Trophoblast cell (in vitro differentiated cells and primary cell): Measurements from ENCODE around the gene UBXN2A.

Experiments
- DNase-seq, 2 donors: peaks; one replicate each; pipeline ENCODE4 v3.0.0-alpha.2; 2016
- H2AFZ ChIP-seq: 2 replicates; pipeline ENCODE4 v1.6.1; 2013; ENCODE audit warnings: low read length, moderate library complexity, mild to moderate bottlenecking; ENCODE audit not compliant: insufficient read depth, poor library complexity
- H2AK5ac ChIP-seq: 2 replicates; pipeline ENCODE4 v1.6.1; 2013; ENCODE audit warnings: mild to moderate bottlenecking, low read length
- H2BK120ac ChIP-seq: 2 replicates; pipeline ENCODE4 v1.6.1; 2013; ENCODE audit warnings: low read length, mild to moderate bottlenecking, moderate library complexity; ENCODE audit not compliant: insufficient read depth, poor library complexity
- H2BK12ac ChIP-seq: 2 replicates; pipeline ENCODE4 v1.6.1; 2013; ENCODE audit warnings: mild to moderate bottlenecking, low read length, moderate library complexity
- H2BK5ac ChIP-seq: 2 replicates; pipeline ENCODE4 v1.6.1; 2013; ENCODE audit warnings: low read length, low read depth, moderate library complexity, mild to moderate bottlenecking; ENCODE audit not compliant: poor library complexity
- H3K14ac ChIP-seq: 2 replicates; pipeline ENCODE4 v1.6.1; 2013; ENCODE audit warnings: mild to moderate bottlenecking, low read length
- H3K18ac ChIP-seq: 2 replicates; pipeline ENCODE4 v1.6.1; 2013; ENCODE audit warnings: mild to moderate bottlenecking, low read length
- H3K23ac ChIP-seq: 2 replicates; pipeline ENCODE4 v1.6.1; 2013; ENCODE audit warnings: low read length
- H3K27ac ChIP-seq: 2 replicates; pipeline ENCODE4 v1.5.1; 2013; ENCODE audit warnings: low read depth, mild to moderate bottlenecking, inconsistent platforms, low read length, moderate library complexity
- H3K27me3 ChIP-seq: 2 replicates; pipeline ENCODE4 v1.6.1; 2013; ENCODE audit warnings: inconsistent platforms, mild to moderate bottlenecking, low read length, moderate library complexity; ENCODE audit not compliant: insufficient read depth
- H3K36me3 ChIP-seq, 2 experiments: 1 replicate in 1 of 2; 2 replicates in 1 of 2; pipeline ENCODE4 v1.6.1; 2013; ENCODE audit warnings: low read length in 2 of 2, mild to moderate bottlenecking in 2 of 2, moderate library complexity in 1 of 2; ENCODE audit not compliant: insufficient read depth in 2 of 2, control insufficient read depth in 1 of 2
- H3K4ac ChIP-seq: 2 replicates; pipeline ENCODE4 v1.6.1; 2013; ENCODE audit warnings: low read depth, mild to moderate bottlenecking, low read length, moderate library complexity
- H3K4me1 ChIP-seq, 2 experiments: 1 replicate in 1 of 2; 2 replicates in 1 of 2; pipeline ENCODE4 v1.6.1; 2013; ENCODE audit warnings: low read length in 2 of 2, mild to moderate bottlenecking in 2 of 2, moderate library complexity in 1 of 2; ENCODE audit not compliant: insufficient read depth in 2 of 2, control insufficient read depth in 1 of 2
- H3K4me2 ChIP-seq: 2 replicates; pipeline ENCODE4 v1.6.1; 2013; ENCODE audit warnings: inconsistent platforms, mild to moderate bottlenecking, low read length, moderate library complexity
- H3K4me3 ChIP-seq: 2 replicates; pipeline ENCODE4 v1.5.1; 2013; ENCODE audit warnings: mild to moderate bottlenecking, low read depth, low read length, inconsistent platforms
- H3K79me1 ChIP-seq: one replicate; pipeline ENCODE4 v1.6.1; 2013; ENCODE audit warnings: low read length
- H3K79me2 ChIP-seq: 2 replicates; pipeline ENCODE4 v1.6.1; 2013; ENCODE audit warnings: low read length, mild to moderate bottlenecking; ENCODE audit not compliant: control insufficient read depth, insufficient read depth, poor library complexity
- H3K9ac ChIP-seq: 2 replicates; pipeline ENCODE4 v1.6.1; 2013; ENCODE audit warnings: mild to moderate bottlenecking, low read length
- H3K9me3 ChIP-seq: 2 replicates; pipeline ENCODE4 v1.6.1; 2013; ENCODE audit warnings: low read depth, mild to moderate bottlenecking, control low read depth, inconsistent platforms, low read length; ENCODE audit not compliant: insufficient read depth
- H4K12ac ChIP-seq: 2 replicates; pipeline ENCODE4 v1.6.1; 2013; ENCODE audit warnings: low read depth, mild to moderate bottlenecking, low read length, moderate library complexity
- H4K8ac ChIP-seq: 2 replicates; pipeline ENCODE4 v1.6.1; 2013; ENCODE audit warnings: low read depth, mild to moderate bottlenecking, low read length, moderate library complexity
- H4K91ac ChIP-seq: one replicate; pipeline ENCODE4 v1.6.1; 2013; ENCODE audit warnings: low read depth, mild to moderate bottlenecking, low read length, moderate library complexity
- WGBS: extraction: QIAGEN DNeasy Blood & Tissue Kit; methylation state at CpG from one replicate; pipeline ENCODE4 v1.1.7; 2013; ENCODE audit warnings: missing lambda C conversion rate; ENCODE audit not compliant: insufficient read length, insufficient coverage; ENCODE audit errors: extremely low coverage; 5-methylcytosine and 5-hydroxymethylcytosine counted together

The UBXN2A gene

DNA sequence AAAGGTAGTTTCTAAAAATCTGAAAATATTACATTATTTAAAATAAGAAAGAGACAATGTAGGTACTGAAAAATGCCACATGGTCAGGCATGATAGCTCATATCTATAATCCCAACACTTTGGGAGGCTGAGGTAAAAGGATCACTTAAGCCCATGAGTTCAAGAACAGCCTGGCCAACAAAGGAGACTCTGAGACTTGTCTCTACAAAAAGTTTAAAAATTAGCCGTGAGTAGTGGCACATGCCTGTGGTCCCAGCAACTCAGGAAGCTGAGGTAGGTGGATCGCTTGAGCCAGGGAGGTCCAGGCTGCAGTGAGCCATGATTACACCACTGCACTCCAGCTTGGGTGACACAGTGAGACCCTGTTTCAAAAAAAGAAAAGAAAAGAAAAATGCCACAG lies 35.1 kb upstream of the UBXN2A start:
- Histone ChIP-seq H3K9me3 (no peaks in the 10 kb centered on the region), H3K36me3 (no peaks in the 10 kb centered on the region), H3K79me1 (no peaks in the 10 kb centered on the region), H3K4me2 (no peak overlapping the region), H3K18ac (no peak overlapping the region), H3K27ac (no peak overlapping the region), H4K12ac (no peak overlapping the region), H2BK12ac (no peak overlapping the region), H2BK5ac (no peak overlapping the region), H3K4ac (no peak overlapping the region), H3K79me2 (no peaks in the 10 kb centered on the region), H3K9ac (no peak overlapping the region), H3K23ac (no peak overlapping the region), H3K14ac (no peak overlapping the region), H4K91ac (no peak overlapping the region), H3K4me3 (no peak overlapping the region), H2BK120ac (no peak overlapping the region), H3K27me3 (no peaks in the 10 kb centered on the region), H4K8ac (no peak overlapping the region), H3K4me1 (no peaks in the 10 kb centered on the region), H2AK5ac (no peak overlapping the region), H2AFZ (no peak overlapping the region)
- no CpG with 5 or more reads among the region's 2 CpGs for WGBS
- no peak for DNase-seq

DNA sequence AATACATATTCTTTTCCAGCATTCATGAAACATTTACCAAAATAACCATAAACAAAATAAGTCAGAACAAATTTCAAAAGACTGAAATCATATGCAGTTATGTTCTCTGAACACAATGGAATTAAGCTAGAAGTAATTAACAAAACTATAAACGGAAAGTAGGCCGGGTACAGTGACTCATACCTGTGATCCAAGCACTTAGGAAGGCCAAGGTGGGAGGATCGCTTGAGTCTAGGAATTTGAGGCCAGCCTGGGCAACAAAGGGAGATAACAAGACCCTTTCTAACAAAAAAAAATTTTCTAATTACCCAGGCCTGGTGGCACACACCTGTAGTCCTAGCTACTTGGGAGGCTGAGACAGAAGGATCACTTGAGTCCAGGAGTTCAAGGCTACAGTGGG lies 28.2 kb upstream of the UBXN2A start:
- Histone ChIP-seq H2BK12ac (no peak overlapping the region), H3K79me1 (peaks cover 2% of the 10 kb centered on the region), H3K27ac (no peak overlapping the region), H3K4me3 (no peak overlapping the region), H4K12ac (no peak overlapping the region), H3K9me3 (no peaks in the 10 kb centered on the region), H4K91ac (no peak overlapping the region), H2BK120ac (no peak overlapping the region), H4K8ac (no peak overlapping the region), H2AFZ (no peak overlapping the region), H2BK5ac (no peak overlapping the region), H3K14ac (no peak overlapping the region), H3K18ac (no peak overlapping the region), H3K79me2 (no peaks in the 10 kb centered on the region), H3K4me1 (peaks cover 0 to 5% of the 10 kb centered on the region in 2 experiments), H3K23ac (no peak overlapping the region), H3K27me3 (no peaks in the 10 kb centered on the region), H3K36me3 (no peaks in the 10 kb centered on the region), H3K9ac (no peak overlapping the region), H2AK5ac (no peak overlapping the region), H3K4me2 (no peak overlapping the region), H3K4ac (no peak overlapping the region)
- peak; percentile 51 to 68 for DNase-seq
- WGBS = no CpG with 5 or more reads among the region's 3 CpGs

DNA sequence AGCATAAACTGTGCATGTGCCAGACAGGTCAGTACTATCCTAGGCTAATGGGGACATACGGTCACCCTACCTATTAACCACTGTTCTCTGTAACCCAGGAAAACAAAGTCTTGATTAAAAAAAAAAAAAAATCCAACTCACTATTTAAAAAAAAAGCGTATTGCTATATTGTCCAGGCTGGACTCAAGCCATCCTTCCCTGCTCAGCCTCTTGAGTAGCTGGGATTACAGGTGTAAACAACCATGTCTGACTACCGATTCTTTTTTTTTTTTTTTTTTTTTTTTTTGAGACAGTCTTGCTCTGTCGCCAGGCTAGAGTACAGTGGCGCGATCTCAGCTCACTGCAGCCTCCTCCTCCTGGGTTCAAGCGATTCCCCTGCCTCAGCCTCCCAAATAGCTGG lies 24.9 kb upstream of the UBXN2A start:
- Histone ChIP-seq H3K9ac (no peak overlapping the region), H3K4me3 (no peak overlapping the region), H3K18ac (no peak overlapping the region), H2BK12ac (no peak overlapping the region), H3K4me2 (no peak overlapping the region), H3K27ac (no peak overlapping the region), H2AFZ (no peak overlapping the region), H3K23ac (no peak overlapping the region), H4K91ac (no peak overlapping the region), H3K4ac (no peak overlapping the region), H4K12ac (no peak overlapping the region), H3K9me3 (no peaks in the 10 kb centered on the region), H3K14ac (no peak overlapping the region), H3K36me3 (no peaks in the 10 kb centered on the region), H3K4me1 (peaks cover 0 to 6% of the 10 kb centered on the region in 2 experiments), H4K8ac (no peak overlapping the region), H2AK5ac (no peak overlapping the region), H3K79me2 (no peaks in the 10 kb centered on the region), H2BK5ac (no peak overlapping the region), H3K27me3 (no peaks in the 10 kb centered on the region), H3K79me1 (peaks cover 2% of the 10 kb centered on the region), H2BK120ac (no peak overlapping the region)
- DNase-seq = no peak
- WGBS = no CpG with 5 or more reads among the region's 7 CpGs

DNA sequence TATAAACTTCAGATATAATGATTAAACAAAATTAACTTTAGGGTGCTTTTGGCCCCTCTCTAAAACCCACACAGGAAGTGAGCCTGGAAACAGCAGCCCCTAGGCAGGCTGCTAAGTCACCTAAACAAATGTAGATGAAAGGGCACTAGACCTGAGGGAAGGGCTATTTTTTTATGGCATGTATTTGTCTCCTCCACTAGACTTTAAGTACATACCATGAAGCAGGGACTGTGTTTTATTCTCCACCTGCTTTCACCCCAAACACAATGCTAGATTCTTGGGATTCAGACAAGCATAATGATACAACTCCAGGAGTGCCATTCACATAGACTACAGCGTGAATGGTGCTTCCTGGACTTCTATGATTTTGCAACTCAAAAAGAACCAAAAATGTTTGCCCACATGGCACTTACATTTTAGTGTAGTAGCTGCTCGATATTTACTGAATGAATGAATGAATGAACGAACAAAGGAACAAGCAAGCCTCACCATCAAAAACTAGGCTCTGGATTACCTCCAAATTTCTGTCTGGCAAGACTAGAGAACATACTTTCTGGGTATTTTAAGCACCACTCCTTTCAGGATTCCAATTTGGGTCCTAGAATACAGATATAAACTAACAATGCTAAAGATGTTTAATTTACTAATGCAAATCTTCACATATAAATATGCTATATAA lies 23.4 kb upstream of the UBXN2A start:
- H3K79me2 ChIP-seq = no peaks in the 10 kb centered on the region
- no peak overlapping the region for H4K12ac ChIP-seq
- H3K14ac ChIP-seq = no peak overlapping the region
- H3K27ac ChIP-seq = no peak overlapping the region
- peak overlapping the region; percentile 36 for H3K4me2 ChIP-seq
- H3K9me3 ChIP-seq = no peaks in the 10 kb centered on the region
- H4K91ac ChIP-seq = no peak overlapping the region
- WGBS = no CpG with 5 or more reads among the region's 3 CpGs
- H3K4me3 ChIP-seq = no peak overlapping the region
- no peak for DNase-seq
- no peaks in the 10 kb centered on the region for H3K27me3 ChIP-seq
- no peak overlapping the region for H2BK120ac ChIP-seq
- H3K79me1 ChIP-seq = peaks cover 2% of the 10 kb centered on the region
- H3K4ac ChIP-seq = no peak overlapping the region
- H3K4me1 ChIP-seq = peaks cover 0 to 6% of the 10 kb centered on the region in 2 experiments
- no peak overlapping the region for H4K8ac ChIP-seq
- H2BK5ac ChIP-seq = no peak overlapping the region
- no peak overlapping the region for H2BK12ac ChIP-seq
- no peak overlapping the region for H3K18ac ChIP-seq
- no peak overlapping the region for H3K9ac ChIP-seq
- no peaks in the 10 kb centered on the region for H3K36me3 ChIP-seq
- H3K23ac ChIP-seq = no peak overlapping the region
- H2AFZ ChIP-seq = no peak overlapping the region
- no peak overlapping the region for H2AK5ac ChIP-seq
